HUES48 (cell line): ENCODE measurements around the gene MYO18A.

Source experiments
- H3K27ac ChIP-seq: one replicate; pipeline ENCODE4 v1.7.0; 2013; ENCODE audit warnings: low read depth, low read length, inconsistent platforms
- H3K27me3 ChIP-seq: 2 replicates; pipeline ENCODE4 v1.6.1; 2013; ENCODE audit warnings: mild to moderate bottlenecking, low read length; ENCODE audit not compliant: control insufficient read depth, insufficient read depth
- H3K36me3 ChIP-seq: 2 replicates; pipeline ENCODE4 v1.6.1; 2013; ENCODE audit warnings: low read length; ENCODE audit not compliant: control insufficient read depth, insufficient read depth
- H3K4me1 ChIP-seq: 2 replicates; pipeline ENCODE4 v1.6.1; 2013; ENCODE audit warnings: mild to moderate bottlenecking, low read length; ENCODE audit not compliant: control insufficient read depth, insufficient read depth
- H3K4me3 ChIP-seq: 2 replicates; pipeline ENCODE4 v1.5.1; 2013; ENCODE audit warnings: mild to moderate bottlenecking, low read depth, low read length
- H3K9ac ChIP-seq: 2 replicates; pipeline ENCODE4 v1.6.1; 2013; ENCODE audit warnings: mild to moderate bottlenecking, low read depth, low read length, moderate library complexity
- H3K9me3 ChIP-seq: 2 replicates; pipeline ENCODE4 v1.6.1; 2013; ENCODE audit warnings: low read length; ENCODE audit not compliant: control insufficient read depth, insufficient read depth

The MYO18A gene

DNA sequence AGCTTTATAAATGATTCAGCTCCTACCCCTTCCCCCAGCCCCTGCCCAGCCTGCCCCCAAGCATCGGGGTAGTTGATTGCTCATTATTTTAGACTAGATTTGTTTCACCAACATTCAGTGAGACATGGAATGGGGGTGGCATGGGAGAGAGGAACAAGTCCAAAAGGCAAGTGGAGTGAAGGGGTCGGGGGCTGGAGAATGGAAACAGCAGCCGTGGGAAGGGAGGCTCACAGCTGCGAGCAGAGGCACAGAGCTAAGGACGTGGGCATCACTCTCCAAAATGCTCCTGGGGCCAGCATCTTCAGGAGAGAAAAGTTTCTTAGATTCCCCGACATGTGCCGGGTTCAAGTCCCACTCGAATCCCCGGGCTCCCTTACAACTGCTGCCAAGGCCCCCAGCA, 118.0 kb downstream of the MYO18A start:
- Histone ChIP-seq H3K36me3 (no peaks in the 10 kb centered on the region), H3K4me3 (no peak overlapping the region), H3K4me1 (peaks cover 37% of the 10 kb centered on the region)

DNA sequence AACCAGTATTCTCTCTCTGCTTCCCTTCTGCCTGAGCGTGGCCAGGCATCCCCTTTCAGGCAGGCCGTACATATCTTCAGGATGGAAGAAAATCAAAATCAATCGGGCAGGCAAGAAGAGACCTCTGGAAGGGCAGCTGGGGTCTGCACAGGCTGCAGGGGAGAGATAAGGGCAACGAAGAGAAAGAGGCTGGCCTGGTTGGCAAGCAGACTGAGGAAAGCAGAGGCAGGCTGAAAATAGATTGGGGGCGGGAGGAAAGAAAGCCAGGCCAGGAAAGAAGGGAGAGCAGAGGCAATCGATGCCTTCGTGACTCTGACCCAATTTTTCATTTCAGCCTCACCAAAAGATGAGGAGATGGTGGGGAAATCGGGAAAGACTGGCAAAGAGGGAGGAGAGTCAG, 119.2 kb downstream of the MYO18A start:
- Histone ChIP-seq H3K27me3 (no peaks in the 10 kb centered on the region), H3K9me3 (no peaks in the 10 kb centered on the region), H3K9ac (no peak overlapping the region), H3K4me3 (no peak overlapping the region), H3K36me3 (no peaks in the 10 kb centered on the region), H3K27ac (no peak overlapping the region), H3K4me1 (peaks cover 31% of the 10 kb centered on the region)

More for the DNA sequence above, 118.0 kb downstream of the MYO18A start:
- Histone ChIP-seq H3K27me3 (no peaks in the 10 kb centered on the region), H3K9ac (no peak overlapping the region), H3K27ac (no peak overlapping the region), H3K9me3 (no peaks in the 10 kb centered on the region)

GRCh38 chr17:29060475-29060874, 119.7 kb downstream of the MYO18A start:
- Histone ChIP-seq H3K27ac (no peak overlapping the region), H3K4me3 (no peak overlapping the region), H3K9ac (no peak overlapping the region)

GRCh38 chr17:29059281-29059680, 120.9 kb downstream of the MYO18A start:
- Histone ChIP-seq H3K9ac (no peak overlapping the region), H3K27me3 (no peaks in the 10 kb centered on the region), H3K4me1 (peaks cover 31% of the 10 kb centered on the region), H3K9me3 (no peaks in the 10 kb centered on the region), H3K4me3 (no peak overlapping the region), H3K27ac (no peak overlapping the region), H3K36me3 (no peaks in the 10 kb centered on the region)

More at GRCh38 chr17:29060475-29060874, 119.7 kb downstream of the MYO18A start:
- no peaks in the 10 kb centered on the region for H3K27me3 ChIP-seq
- H3K9me3 ChIP-seq: no peaks in the 10 kb centered on the region
- peaks cover 31% of the 10 kb centered on the region for H3K4me1 ChIP-seq
- no peaks in the 10 kb centered on the region for H3K36me3 ChIP-seq

GRCh38 chr17:29058391-29058790, 121.8 kb downstream of the MYO18A start:
- Histone ChIP-seq H3K27ac (no peak overlapping the region), H3K4me1 (peaks cover 31% of the 10 kb centered on the region), H3K9ac (no peak overlapping the region), H3K9me3 (no peaks in the 10 kb centered on the region), H3K36me3 (no peaks in the 10 kb centered on the region), H3K4me3 (no peak overlapping the region), H3K27me3 (no peaks in the 10 kb centered on the region)

GRCh38 chr17:29057361-29057760, 122.8 kb downstream of the MYO18A start:
- Histone ChIP-seq H3K4me1 (peaks cover 23% of the 10 kb centered on the region), H3K36me3 (no peaks in the 10 kb centered on the region), H3K4me3 (no peak overlapping the region), H3K27ac (no peak overlapping the region), H3K9ac (no peak overlapping the region), H3K9me3 (no peaks in the 10 kb centered on the region), H3K27me3 (no peaks in the 10 kb centered on the region)

DNA sequence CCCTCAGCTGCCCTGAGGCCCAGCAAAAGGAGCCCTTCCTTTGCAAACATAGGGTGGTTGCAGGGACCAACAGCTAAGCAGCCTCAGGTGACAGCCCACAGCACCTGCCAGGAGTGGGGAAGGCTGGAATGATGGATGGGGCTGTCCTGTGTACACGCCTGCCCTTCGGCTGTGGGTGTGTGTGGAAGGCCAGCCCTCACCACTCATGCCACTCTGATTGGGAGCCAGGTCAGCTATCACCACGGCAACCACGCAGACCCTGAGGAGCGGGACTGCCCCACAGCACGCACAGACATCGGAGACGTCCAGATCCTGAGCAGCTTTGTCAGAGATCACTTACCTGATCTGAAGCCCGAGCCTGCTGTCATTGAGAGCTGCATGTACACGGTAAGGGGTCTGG, 125.4 kb downstream of the MYO18A start:
- H3K27ac ChIP-seq: no peak overlapping the region
- no peak overlapping the region for H3K9ac ChIP-seq
- no peaks in the 10 kb centered on the region for H3K27me3 ChIP-seq
- H3K36me3 ChIP-seq: no peaks in the 10 kb centered on the region
- no peaks in the 10 kb centered on the region for H3K9me3 ChIP-seq
- no peak overlapping the region for H3K4me3 ChIP-seq
- no peaks in the 10 kb centered on the region for H3K4me1 ChIP-seq

GRCh38 chr17:29051731-29052130, 128.5 kb downstream of the MYO18A start:
- Histone ChIP-seq H3K4me3 (no peak overlapping the region), H3K36me3 (peaks cover under 1% of the 10 kb centered on the region; the same call in 1 of the 2 replicates), H3K27me3 (no peaks in the 10 kb centered on the region), H3K4me1 (peaks cover 6% of the 10 kb centered on the region), H3K27ac (no peak overlapping the region), H3K9ac (no peak overlapping the region), H3K9me3 (no peaks in the 10 kb centered on the region)

DNA sequence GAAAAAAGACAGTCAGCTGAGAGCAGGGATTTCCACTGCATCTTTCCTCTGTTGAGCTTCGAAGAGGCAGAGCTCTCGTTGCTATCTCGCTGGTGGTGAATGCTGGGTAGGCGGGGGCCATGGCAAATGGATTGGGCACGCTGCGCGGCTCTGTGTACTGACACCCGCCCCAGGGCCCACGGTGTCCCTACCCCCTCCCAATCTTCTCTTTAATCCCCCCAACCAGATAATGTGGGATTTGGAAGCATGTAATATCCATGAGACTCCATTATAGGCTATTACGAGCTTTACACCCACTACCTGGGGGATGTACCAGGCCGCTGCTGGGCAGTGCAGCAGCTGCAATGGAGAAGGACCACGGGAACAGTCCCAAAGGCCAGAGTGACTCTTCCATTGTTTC, 129.0 kb downstream of the MYO18A start:
- Histone ChIP-seq H3K4me1 (peaks cover 6% of the 10 kb centered on the region), H3K36me3 (peaks cover 6% of the 10 kb centered on the region; the same call in 1 of the 2 replicates), H3K9me3 (no peaks in the 10 kb centered on the region), H3K4me3 (no peak overlapping the region), H3K9ac (no peak overlapping the region), H3K27me3 (no peaks in the 10 kb centered on the region), H3K27ac (no peak overlapping the region)

GRCh38 chr17:29050176-29050575, 130.0 kb downstream of the MYO18A start:
- H3K9me3 ChIP-seq: no peaks in the 10 kb centered on the region
- peaks cover 6% of the 10 kb centered on the region; the same call in 1 of the 2 replicates for H3K36me3 ChIP-seq
- no peak overlapping the region for H3K4me3 ChIP-seq
- H3K9ac ChIP-seq: no peak overlapping the region
- peaks cover 6% of the 10 kb centered on the region for H3K4me1 ChIP-seq
- no peak overlapping the region for H3K27ac ChIP-seq
- H3K27me3 ChIP-seq: no peaks in the 10 kb centered on the region

DNA sequence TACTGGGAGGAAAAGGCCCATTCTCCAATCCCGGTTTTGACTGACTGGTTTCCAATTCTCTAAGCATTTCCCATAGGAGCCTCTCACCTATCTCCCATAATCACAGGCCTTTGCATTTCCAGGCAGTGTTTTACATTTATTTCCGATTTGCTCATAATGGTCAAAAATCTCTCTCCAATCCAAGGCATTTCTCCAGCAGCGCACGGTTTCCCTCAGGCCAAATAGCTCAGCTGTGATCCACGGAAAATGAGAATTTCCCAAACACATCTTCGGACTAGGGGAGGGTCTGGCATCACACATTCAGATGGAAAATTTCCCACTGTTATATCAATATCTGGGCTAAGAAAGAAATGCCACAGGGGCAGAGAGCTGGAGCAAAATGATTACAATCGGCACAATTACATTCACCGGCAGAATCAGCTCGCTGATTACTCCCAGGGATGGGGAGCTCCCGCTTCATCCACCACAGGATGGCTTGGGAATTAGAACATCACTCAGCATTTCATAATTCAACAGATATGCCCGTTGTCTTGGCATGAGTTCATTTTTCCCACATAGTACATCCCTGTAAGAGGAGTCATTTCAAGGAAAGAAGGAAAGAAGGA, 130.6 kb downstream of the MYO18A start:
- peaks cover 6% of the 10 kb centered on the region; the same call in 1 of the 2 replicates for H3K36me3 ChIP-seq
- no peak overlapping the region for H3K4me3 ChIP-seq
- H3K9me3 ChIP-seq: no peaks in the 10 kb centered on the region
- no peaks in the 10 kb centered on the region for H3K27me3 ChIP-seq
- peaks cover 6% of the 10 kb centered on the region for H3K4me1 ChIP-seq
- no peak overlapping the region for H3K9ac ChIP-seq
- no peak overlapping the region for H3K27ac ChIP-seq
